Activated CD8-positive, alpha-beta T cell treated with anti-CD3 and anti-CD28 coated beads, Interleukin-2, amount 10 ng/mL, durations not matched to agents 7 days and 5 days (primary cell): Measurements from ENCODE around the gene RNF224. TPM values are rescaled to one million over a fixed set of nuclear protein-coding genes. Genes with fewer than 3 reads are reported as not detected.

ENCODE experiments used
- ATAC-seq: fragments of 150-1000 bp; cut with Tn5 transposase; one replicate; pipeline ENCODE4 v1.10.0; 2021; ENCODE audit warnings: moderate library complexity
- CTCF ChIA-PET: fragments of 350-600 bp; sonication (Branson Sonifier 250); formaldehyde crosslinking; loops from one replicate; lab custom pipeline; 2021; ENCODE audit warnings: antibody characterized with exemption; lab: Charles Lee
- POLR2A ChIA-PET: fragments of 350-600 bp; sonication (Branson Sonifier 250); formaldehyde crosslinking; loops from one replicate; lab custom pipeline; 2021; ENCODE audit warnings: antibody characterized with exemption; lab: Charles Lee
- DNase-seq: peaks from one replicate; pipeline ENCODE4 v3.0.0-alpha.2; 2020
- H3K27ac Mint-ChIP-seq: one replicate; pipeline ENCODE4 v1.8.0; 2021; ENCODE audit warnings: mild to moderate bottlenecking, mixed read lengths
- H3K27me3 Mint-ChIP-seq: one replicate; pipeline ENCODE4 v1.8.0; 2021; ENCODE audit warnings: low read depth, mixed read lengths
- H3K36me3 Mint-ChIP-seq: one replicate; pipeline ENCODE4 v1.8.0; 2021; ENCODE audit warnings: low read depth, mixed read lengths
- H3K4me1 Mint-ChIP-seq: one replicate; pipeline ENCODE4 v1.8.0; 2021; ENCODE audit warnings: low read depth, mixed read lengths
- H3K4me3 Mint-ChIP-seq: one replicate; pipeline ENCODE4 v1.8.0; 2021; ENCODE audit warnings: mild to moderate bottlenecking, mixed read lengths
- H3K9me3 Mint-ChIP-seq: one replicate; pipeline ENCODE4 v1.8.0; 2022; ENCODE audit warnings: mixed read lengths; ENCODE audit not compliant: insufficient read depth
- total RNA-seq, 2 experiments: library from RNA; stranded (reverse); gene quantifications; one replicate each; pipeline ENCODE4 v1.2.3, GENCODE V29; 2021

The RNF224 gene
- total RNA-seq, 2 experiments from 2014 or later, result not detected

GRCh38 chr9:137222190-137223077, 4.9 kb upstream of the RNF224 start, which contains the start of gene RNF208:
TSS of gene RNF208 (minus strand) at chr9:137222240. CDS start at chr9:137221212, 1,028 bp downstream.
- CTCF ChIA-PET, result interaction anchor here (0.9 to 6.7 kb wide), 9 partner anchors 14 to 176 kb away, joined by 3 to 73 read pairs (median 4); partner anchors contain the start of genes ANAPC2, SSNA1, TOR4A and TPRN
- no peak for ATAC-seq

GRCh38 chr9:137223078-137223970, 4.0 kb upstream of the RNF224 start:
- no peaks in the 10 kb centered on the region for H3K27me3 Mint-ChIP-seq
- H3K27ac Mint-ChIP-seq, result peak overlapping the region; percentile 87
- H3K4me1 Mint-ChIP-seq, result peaks cover 19% of the 10 kb centered on the region
- no peaks in the 10 kb centered on the region for H3K9me3 Mint-ChIP-seq
- POLR2A ChIA-PET, result interaction anchor here (0.6 to 3.7 kb wide), 16 partner anchors 13 to 247 kb away, joined by 3 to 28 read pairs (median 4); partner anchors contain the start of genes ANAPC2, MAN1B1, NDOR1 and NELFB
- CTCF ChIA-PET, result interaction anchor here (0.6 to 6.7 kb wide), 14 partner anchors 13 to 177 kb away, joined by 3 to 73 read pairs (median 4); partner anchors contain the start of genes ANAPC2, NDOR1, SSNA1 and TMEM203
- H3K36me3 Mint-ChIP-seq, result no peaks in the 10 kb centered on the region
- ATAC-seq (peak; percentile 90), DNase-seq (peak; percentile 98)
- peak overlapping the region; percentile 80 for H3K4me3 Mint-ChIP-seq

More at GRCh38 chr9:137222190-137223077, 4.9 kb upstream of the RNF224 start, which contains the start of gene RNF208:
- DNase-seq, result no peak
- H3K9me3 Mint-ChIP-seq, result no peaks in the 10 kb centered on the region
- H3K4me3 Mint-ChIP-seq, result peak within 1 kb of the TSS; percentile 80
- no peaks in the 10 kb centered on the region for H3K27me3 Mint-ChIP-seq
- POLR2A ChIA-PET, result interaction anchor here (0.6 to 3.7 kb wide), 12 partner anchors 14 to 135 kb away, joined by 3 to 28 read pairs (median 6); partner anchors contain the start of genes ANAPC2, MAN1B1, NDOR1 and NELFB
- H3K4me1 Mint-ChIP-seq, result peaks cover 16% of the 10 kb centered on the region
- H3K27ac Mint-ChIP-seq, result peak within 1 kb of the TSS; percentile 87
- H3K36me3 Mint-ChIP-seq, result no peaks in the 10 kb centered on the region

GRCh38 chr9:137224830-137225694, 2.2 kb upstream of the RNF224 start, which contains the start of gene CYSRT1:
TSS of gene CYSRT1 (plus strand) at chr9:137225174. CDS start at chr9:137225622, 448 bp downstream.
- DNase-seq (peak; percentile 60), ATAC-seq (no peak)
- Mint-ChIP-seq H3K27me3 (no peaks in the 10 kb centered on the region), H3K4me3 (peak within 1 kb of the TSS; percentile 80), H3K27ac (peak within 1 kb of the TSS; percentile 87), H3K4me1 (peaks cover 19% of the 10 kb centered on the region), H3K9me3 (no peaks in the 10 kb centered on the region), H3K36me3 (no peaks in the 10 kb centered on the region)
- CTCF ChIA-PET, result interaction anchor here (0.9 to 6.7 kb wide), 10 partner anchors 11 to 178 kb away, joined by 3 to 73 read pairs (median 4); partner anchors contain the start of genes ANAPC2, NPDC1, SSNA1 and TUBB4B
- POLR2A ChIA-PET, result interaction anchor here (0.7 to 3.7 kb wide), 7 partner anchors 14 to 138 kb away, joined by 3 to 28 read pairs (median 4); partner anchors contain the start of genes ANAPC2, MAN1B1, SSNA1 and TUBB4B

- ChIA-PET POLR2A (interaction anchor here (1.1 to 3.7 kb wide), 3 partner anchors 11 to 110 kb away, joined by 3 to 21 read pairs (median 3); partner anchors contain the start of gene TUBB4B), CTCF (interaction anchor here (0.9 to 6.7 kb wide), 10 partner anchors 11 to 196 kb away, joined by 3 to 73 read pairs (median 4); partner anchors contain the start of genes ANAPC2, NPDC1 and SSNA1)
- ATAC-seq, result no peak
- Mint-ChIP-seq H3K4me1 (peaks cover 18% of the 10 kb centered on the region), H3K27me3 (no peaks in the 10 kb centered on the region), H3K4me3 (no peak overlapping the region), H3K9me3 (no peaks in the 10 kb centered on the region), H3K36me3 (no peaks in the 10 kb centered on the region), H3K27ac (no peak overlapping the region)
- no peak for DNase-seq
Measured at GRCh38 chr9:137225699-137226331, 1.5 kb upstream of the RNF224 start.

GRCh38 chr9:137226338-137227053, 806 bp upstream of the RNF224 start:
- Mint-ChIP-seq H3K4me3 (no peak overlapping the region), H3K36me3 (no peaks in the 10 kb centered on the region), H3K27me3 (no peaks in the 10 kb centered on the region), H3K9me3 (no peaks in the 10 kb centered on the region), H3K4me1 (peaks cover 17% of the 10 kb centered on the region), H3K27ac (no peak overlapping the region)
- no peak for DNase-seq
- ChIA-PET POLR2A (interaction anchor here (1.1 to 1.5 kb wide), 4 partner anchors 10 to 140 kb away, joined by 3 to 9 read pairs (median 3); partner anchors contain the start of genes MAN1B1 and TUBB4B), CTCF (interaction anchor here (1.1 to 6.7 kb wide), 16 partner anchors 10 to 197 kb away, joined by 3 to 73 read pairs (median 4); partner anchors contain the start of genes ANAPC2, NPDC1 and SSNA1)
- ATAC-seq, result no peak

GRCh38 chr9:137227853-137228505, 677 bp downstream of the RNF224 start:
- POLR2A ChIA-PET, result interaction anchor here (1.0 to 1.4 kb wide), 3 partner anchors 13 to 110 kb away, joined by 3 to 9 read pairs (median 4); partner anchors contain the start of gene TUBB4B
- Mint-ChIP-seq H3K4me3 (no peak overlapping the region), H3K9me3 (no peaks in the 10 kb centered on the region), H3K36me3 (no peaks in the 10 kb centered on the region), H3K4me1 (peaks cover 15% of the 10 kb centered on the region), H3K27me3 (no peaks in the 10 kb centered on the region), H3K27ac (peak overlapping the region; percentile 54)
- ATAC-seq, result no peak
- CTCF ChIA-PET, result interaction anchor here (0.6 to 6.7 kb wide), 12 partner anchors 9 to 437 kb away, joined by 3 to 73 read pairs (median 6); partner anchors contain the start of genes ANAPC2, SSNA1, TMEM141 and TUBB4B
- DNase-seq, result no peak

- Mint-ChIP-seq H3K27ac (no peak overlapping the region), H3K9me3 (no peaks in the 10 kb centered on the region), H3K36me3 (no peaks in the 10 kb centered on the region), H3K27me3 (no peaks in the 10 kb centered on the region), H3K4me3 (no peak overlapping the region), H3K4me1 (peaks cover 12% of the 10 kb centered on the region)
- ChIA-PET POLR2A (no interaction called here), CTCF (interaction anchor here (1.7 to 6.7 kb wide), 2 partner anchors 8 to 104 kb away, joined by 4 to 73 read pairs; no protein-coding TSS in a partner anchor)
- DNase-seq (no peak), ATAC-seq (no peak)
Measured at GRCh38 chr9:137228506-137228967, 1.2 kb downstream of the RNF224 start.

GRCh38 chr9:137228968-137229896, 1.9 kb downstream of the RNF224 start:
- peaks cover 12% of the 10 kb centered on the region for H3K4me1 Mint-ChIP-seq
- no peak overlapping the region for H3K27ac Mint-ChIP-seq
- ChIA-PET POLR2A (interaction anchor here (0.6 to 1.2 kb wide), 2 partner anchors 40 to 1677 kb away, joined by 3 read pairs; no protein-coding TSS in a partner anchor), CTCF (interaction anchor here (1.2 kb wide), 1 partner anchor 194 kb away, joined by 3 read pairs; no protein-coding TSS in a partner anchor)
- ATAC-seq (no peak), DNase-seq (no peak)
- no peaks in the 10 kb centered on the region for H3K36me3 Mint-ChIP-seq
- no peaks in the 10 kb centered on the region for H3K27me3 Mint-ChIP-seq
- no peak overlapping the region for H3K4me3 Mint-ChIP-seq
- H3K9me3 Mint-ChIP-seq, result no peaks in the 10 kb centered on the region
